Panc1 (cell line): ENCODE data around the gene TSHZ1.

Source experiments
- CTCF ChIP-seq: fragments of 450-650 bp; IDR thresholded peaks from 2 replicates; pipeline ENCODE4 v1.5.1; 2017; ENCODE audit warnings: mild to moderate bottlenecking
- POLR2AphosphoS5 ChIP-seq: IDR thresholded peaks from 2 replicates; pipeline ENCODE4 v1.6.1; 2012; ENCODE audit warnings: mild to moderate bottlenecking, low read depth, low read length, moderate library complexity
- REST ChIP-seq, 2 experiments: IDR thresholded peaks; 2 replicates each; pipeline ENCODE4 v1.6.1; 2011 to 2012; ENCODE audit warnings: low read depth in 2 of 2, control low read depth in 1 of 2, low read length in 1 of 2, mild to moderate bottlenecking in 1 of 2, moderate library complexity in 1 of 2; ENCODE audit not compliant: insufficient read depth in 1 of 2
- SIN3A ChIP-seq: IDR thresholded peaks from 2 replicates; pipeline ENCODE4 v1.6.1; 2012; ENCODE audit warnings: low read depth, mild to moderate bottlenecking, low read length, moderate library complexity, borderline replicate concordance; ENCODE audit not compliant: insufficient read depth

GRCh38 chr18:75216212-75216910, 5.8 kb downstream of the TSHZ1 start:
- TF ChIP-seq CTCF = no peak
- TF ChIP-seq SIN3A = no peak
- TF ChIP-seq REST (IDR thresholded peaks at IDR 0.05; ENCODE audit: insufficient read depth in 1 of 2, low read depth in 2 of 2, low read length in 1 of 2) = no peak
- no peak for TF ChIP-seq POLR2AphosphoS5
